GOT3 (cell line): ENCODE results near the gene CCDC78.

Experiments
- DNase-seq: peaks from one replicate; lab custom pipeline; 2025; ENCODE audit warnings: mixed read lengths; lab: John Stamatoyannopoulos, UW

CCDC78 gene

GRCh38 chr16:726438-727290 lies at the start of gene CCDC78, which contains the start of gene HAGHL:
Gene CCDC78, minus strand, starts transcription at chr16:726443. Its CDS starts 76 bp downstream, at chr16:726367.
Gene HAGHL, plus strand, starts transcription at chr16:727106. Its CDS starts 404 bp downstream, at chr16:727510.
- DNase-seq = no peak

- no peak for DNase-seq
Measured at GRCh38 chr16:775236-775796, 49.1 kb upstream of the CCDC78 start.

GRCh38 chr16:774086-775001 lies 48.1 kb upstream of the CCDC78 start:
- DNase-seq = no peak

GRCh38 chr16:772959-773358 lies 46.7 kb upstream of the CCDC78 start:
- no peak for DNase-seq

GRCh38 chr16:770411-770810 lies 44.2 kb upstream of the CCDC78 start:
- DNase-seq = no peak

- DNase-seq = no peak
Measured at GRCh38 chr16:769934-770333, 43.7 kb upstream of the CCDC78 start.

- DNase-seq = no peak
Measured at GRCh38 chr16:769184-769784, 43.0 kb upstream of the CCDC78 start.

- no peak for DNase-seq
Measured at GRCh38 chr16:768428-768827, 42.2 kb upstream of the CCDC78 start.

- DNase-seq = no peak
Measured at GRCh38 chr16:767743-768235, 41.5 kb upstream of the CCDC78 start.

- no peak for DNase-seq
Measured at GRCh38 chr16:766820-767640, 40.8 kb upstream of the CCDC78 start.

GRCh38 chr16:766008-766819 lies 40.0 kb upstream of the CCDC78 start:
- DNase-seq = no peak

GRCh38 chr16:765488-765865 lies 39.2 kb upstream of the CCDC78 start:
- DNase-seq = no peak

- no peak for DNase-seq
Measured at GRCh38 chr16:764848-765487, 38.7 kb upstream of the CCDC78 start.

- DNase-seq = no peak
Measured at GRCh38 chr16:764184-764750, 38.0 kb upstream of the CCDC78 start.

GRCh38 chr16:763369-764183 lies 37.3 kb upstream of the CCDC78 start:
- DNase-seq = no peak

- no peak for DNase-seq
Measured at GRCh38 chr16:762595-763268, 36.5 kb upstream of the CCDC78 start.

- no peak for DNase-seq
Measured at GRCh38 chr16:761625-762513, 35.6 kb upstream of the CCDC78 start.
